ACC112 (cell line): ENCODE results near the gene CCDC40.

Experiments used
- H2AFZ ChIP-seq: fragments of 200-600 bp; sonication (generic); one replicate; pipeline ENCODE4 v1.6.0; 2017; ENCODE audit warnings: antibody characterized with exemption, low read length; ENCODE audit not compliant: unreplicated experiment
- H3K27ac ChIP-seq: fragments of 200-600 bp; sonication (generic); 2 replicates; pipeline ENCODE4 v1.5.1; 2014; ENCODE audit warnings: low read depth, mild to moderate bottlenecking, antibody characterized with exemption, low read length, moderate library complexity
- H3K27me3 ChIP-seq: fragments of 200-600 bp; sonication (generic); 2 replicates; pipeline ENCODE4 v1.6.1; 2014; ENCODE audit warnings: mild to moderate bottlenecking, antibody characterized with exemption, low read length, moderate library complexity, mixed read lengths; ENCODE audit not compliant: insufficient read depth
- H3K36me3 ChIP-seq: fragments of 200-600 bp; sonication (generic); 2 replicates; pipeline ENCODE4 v1.6.1; 2016; ENCODE audit warnings: mild to moderate bottlenecking, antibody characterized with exemption, low read length, moderate library complexity, mixed read lengths; ENCODE audit not compliant: insufficient read depth
- H3K4me1 ChIP-seq: fragments of 200-600 bp; sonication (generic); one replicate; pipeline ENCODE4 v1.6.1; 2016; ENCODE audit warnings: low read length, mixed read lengths; ENCODE audit not compliant: insufficient read depth, unreplicated experiment, control insufficient read depth
- H3K4me3 ChIP-seq: fragments of 200-600 bp; sonication (generic); 2 replicates; pipeline ENCODE4 v1.5.1; 2014; ENCODE audit warnings: mild to moderate bottlenecking, low read depth, low read length
- H3K79me2 ChIP-seq: fragments of 200-600 bp; sonication (generic); one replicate; pipeline ENCODE4 v1.6.0; 2016; ENCODE audit warnings: low read length; ENCODE audit not compliant: control insufficient read depth, unreplicated experiment, insufficient read depth

CCDC40 gene

DNA sequence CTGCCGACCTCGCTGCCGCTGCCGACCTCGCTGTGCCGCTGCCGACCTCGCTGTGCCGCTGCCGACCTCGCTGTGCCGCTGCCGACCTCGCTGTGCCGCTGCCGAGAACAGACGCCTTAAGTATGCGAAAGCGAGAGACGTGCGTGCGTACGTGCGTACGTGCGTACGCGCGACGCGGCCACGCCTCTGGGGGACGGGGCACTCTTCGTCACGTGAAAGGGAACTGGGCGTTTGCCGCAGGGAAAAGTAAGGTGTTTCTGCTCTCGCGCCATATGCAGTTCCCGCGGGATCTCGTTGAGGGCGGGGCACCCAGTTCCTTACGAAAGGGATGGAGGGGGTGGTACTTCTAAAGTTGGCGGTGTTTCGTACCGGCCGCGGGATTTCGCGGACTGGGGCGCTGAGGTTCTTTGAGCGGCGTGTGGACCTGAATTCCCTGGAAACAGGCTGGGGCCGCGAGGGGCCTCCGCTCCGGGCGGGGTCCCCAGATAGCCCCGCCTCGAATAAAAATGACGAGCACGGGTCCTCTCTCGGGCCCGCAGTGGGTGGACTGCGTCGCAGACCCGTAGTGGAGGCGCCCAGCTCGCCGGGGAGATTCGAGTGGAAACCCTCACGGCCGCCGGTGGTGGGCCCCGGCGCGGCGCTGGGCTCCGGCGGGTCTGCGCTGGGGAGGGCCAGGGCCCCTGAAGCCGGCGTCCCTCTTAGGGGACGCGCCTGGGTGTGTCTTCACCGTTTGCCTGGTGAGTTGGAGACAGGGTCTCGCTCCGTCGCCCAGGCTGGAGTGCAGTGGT lies 110.8 kb downstream of the CCDC40 start, which contains the start of gene EIF4A3:
Gene EIF4A3, minus strand, starts transcription at position 94 of the 788 bp plus-strand sequence. CDS start 167 bp downstream, outside the sequence.
- H3K27ac ChIP-seq: peak within 1 kb of the TSS; percentile 62

More for the DNA sequence above, 110.8 kb downstream of the CCDC40 start, which contains the start of gene EIF4A3:
- H3K4me1 ChIP-seq: peaks cover 12% of the 10 kb centered on the region
- no peaks in the 10 kb centered on the region for H3K27me3 ChIP-seq
- peak within 1 kb of the TSS; percentile 86 for H2AFZ ChIP-seq
- H3K4me3 ChIP-seq: peak within 1 kb of the TSS; percentile 97
- H3K79me2 ChIP-seq: peaks cover 54% of the 10 kb centered on the region
- peaks cover 13% of the 10 kb centered on the region; the same call in 1 of the 2 replicates for H3K36me3 ChIP-seq
